ENCODE results near the gene SUCLG2. TPM values are rescaled to one million over a fixed set of nuclear protein-coding genes. Genes with fewer than 3 reads are reported as not detected.

The SUCLG2 gene
- total RNA-seq, 3 donors from 2014 or later: 28.3 to 38.2 (median 29.7) TPM

DNA sequence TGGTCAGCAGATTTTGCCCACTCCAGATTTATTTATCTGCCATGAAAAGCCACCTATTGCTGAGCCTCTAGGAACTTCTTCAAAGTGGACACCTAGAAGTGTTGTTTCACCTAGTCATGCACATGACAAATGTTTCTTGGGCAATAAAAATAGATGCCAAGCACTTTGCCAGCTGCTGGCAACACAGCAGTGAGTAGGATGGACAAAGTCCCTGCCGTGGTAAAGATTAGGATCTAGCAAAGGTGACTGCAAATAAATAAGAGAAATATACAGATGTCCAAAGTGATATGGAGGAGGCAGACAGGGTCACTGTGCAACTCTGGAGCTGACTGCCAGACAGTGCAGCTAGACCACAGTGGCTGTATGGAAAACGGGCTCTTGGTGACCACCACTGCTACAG lies 137.9 kb downstream of the SUCLG2 start:
- peaks cover 38% of the 10 kb centered on the region for H3K36me3 Mint-ChIP-seq (ENCODE audit: insufficient read depth)
- H3K27me3 Mint-ChIP-seq (ENCODE audit: low read depth): no peaks in the 10 kb centered on the region

DNA sequence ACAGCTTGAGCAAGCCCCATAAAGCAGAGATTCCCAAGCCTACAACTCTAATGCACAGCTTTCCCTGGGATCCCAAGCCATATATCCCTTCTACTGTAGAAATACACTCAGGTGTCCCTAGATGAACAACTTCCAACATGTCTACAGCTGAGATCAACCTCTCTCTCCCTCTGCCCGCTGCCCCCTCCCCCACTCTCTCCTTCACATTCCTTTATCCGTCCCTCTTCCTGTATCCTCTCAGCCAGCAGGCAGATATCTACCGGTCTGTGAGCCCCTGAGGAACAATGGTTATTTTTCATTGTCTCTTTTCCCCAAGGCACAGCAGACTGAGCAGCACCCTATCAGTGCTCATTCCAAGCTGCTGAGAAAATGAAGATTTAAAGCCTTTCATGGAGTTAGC lies 138.6 kb downstream of the SUCLG2 start:
- peaks cover 3% of the 10 kb centered on the region for H3K4me1 Mint-ChIP-seq (ENCODE audit: low read depth)
- no peak for DNase-seq
- H3K36me3 Mint-ChIP-seq (ENCODE audit: insufficient read depth): peaks cover 38% of the 10 kb centered on the region
- H3K9me3 Mint-ChIP-seq: no peaks in the 10 kb centered on the region
- H3K4me3 Mint-ChIP-seq: no peak overlapping the region
- H3K27me3 Mint-ChIP-seq (ENCODE audit: low read depth): no peaks in the 10 kb centered on the region
- no peak for ATAC-seq

More for the DNA sequence above, 137.9 kb downstream of the SUCLG2 start:
- DNase-seq (no peak), ATAC-seq (no peak)
- Mint-ChIP-seq H3K9me3 (no peaks in the 10 kb centered on the region), H3K4me3 (no peak overlapping the region), H3K4me1 (ENCODE audit: low read depth) (no peaks in the 10 kb centered on the region)

DNA sequence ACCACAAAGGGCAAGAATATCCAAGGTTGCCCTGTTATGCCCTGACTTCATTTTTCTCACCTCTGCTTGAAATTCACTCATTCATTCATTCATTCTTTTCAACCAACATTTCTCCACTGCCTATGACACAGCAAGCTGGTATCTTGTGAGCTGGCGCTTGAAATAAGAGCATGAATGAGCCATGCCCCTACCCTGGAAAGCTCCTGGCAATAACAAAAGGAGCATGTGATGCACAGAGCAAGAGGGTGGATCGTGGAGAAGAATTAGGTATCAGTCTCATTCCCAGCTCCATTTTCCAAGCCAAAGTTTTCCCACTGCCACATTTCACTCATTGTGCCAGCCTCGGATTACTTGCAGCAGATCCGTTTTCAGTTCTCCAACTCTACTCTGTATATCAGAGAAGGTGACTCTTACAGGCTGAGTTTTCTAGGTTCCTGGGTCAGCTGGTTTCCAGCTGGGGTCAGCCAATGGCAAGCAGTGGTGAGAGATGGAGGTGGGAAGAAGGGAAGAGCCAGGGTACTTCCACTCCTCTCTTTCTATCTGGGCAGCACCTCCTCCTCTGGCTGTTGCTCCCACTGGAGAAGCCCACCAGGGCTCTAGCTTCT lies 144.8 kb downstream of the SUCLG2 start:
- DNase-seq (no peak), ATAC-seq (no peak)
- H3K4me3 Mint-ChIP-seq: no peak overlapping the region
- no peaks in the 10 kb centered on the region for H3K9me3 Mint-ChIP-seq
- H3K36me3 Mint-ChIP-seq (ENCODE audit: insufficient read depth): peaks cover 35% of the 10 kb centered on the region
- peaks cover 3% of the 10 kb centered on the region for H3K4me1 Mint-ChIP-seq (ENCODE audit: low read depth)
- no peaks in the 10 kb centered on the region for H3K27me3 Mint-ChIP-seq (ENCODE audit: low read depth)

DNA sequence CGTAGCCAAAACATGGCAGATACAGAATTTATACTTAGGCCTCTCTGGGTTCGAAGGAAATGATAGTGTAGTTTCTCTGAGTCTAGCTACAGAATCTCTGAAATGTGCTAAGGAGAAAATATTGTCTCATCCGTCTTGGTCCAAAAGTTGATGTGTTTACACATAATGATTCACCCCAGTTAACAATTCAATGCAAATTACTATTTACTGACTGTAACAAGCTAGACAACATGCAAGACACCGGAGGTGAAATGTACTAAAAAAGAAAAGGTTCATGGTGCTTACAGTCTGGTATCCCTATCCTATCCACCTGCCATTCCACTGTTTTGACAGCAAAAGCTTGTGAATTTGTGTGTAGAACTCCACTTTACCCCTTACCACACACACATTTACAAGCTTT lies 146.8 kb downstream of the SUCLG2 start:
- H3K4me1 Mint-ChIP-seq (ENCODE audit: low read depth): peaks cover 3% of the 10 kb centered on the region
- peaks cover 27% of the 10 kb centered on the region for H3K36me3 Mint-ChIP-seq (ENCODE audit: insufficient read depth)
- no peaks in the 10 kb centered on the region for H3K27me3 Mint-ChIP-seq (ENCODE audit: low read depth)
- H3K9me3 Mint-ChIP-seq: no peaks in the 10 kb centered on the region
- H3K4me3 Mint-ChIP-seq: no peak overlapping the region
- ATAC-seq (no peak), DNase-seq (no peak)

DNA sequence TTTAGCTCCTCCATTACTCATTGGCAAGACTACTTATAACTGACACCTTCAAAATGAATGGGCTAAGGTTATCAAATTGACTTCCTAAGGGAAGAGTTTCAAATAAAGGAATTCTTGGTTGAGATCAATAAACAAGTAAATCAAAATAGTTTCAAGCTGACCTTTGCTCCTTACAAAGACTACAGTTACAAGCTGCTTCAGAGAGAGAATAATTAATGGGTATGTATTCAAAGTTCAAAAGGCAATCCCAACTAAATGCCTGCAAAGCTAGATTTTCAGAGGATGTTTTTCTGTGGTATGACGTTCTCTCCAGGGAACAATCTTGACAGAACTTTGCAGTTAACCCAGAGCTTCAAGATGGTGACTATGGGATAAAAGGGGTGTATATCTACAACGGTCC lies 153.7 kb downstream of the SUCLG2 start:
- Mint-ChIP-seq H3K9me3 (no peaks in the 10 kb centered on the region), H3K4me3 (no peak overlapping the region), H3K27me3 (ENCODE audit: low read depth) (no peaks in the 10 kb centered on the region), H3K4me1 (ENCODE audit: low read depth) (no peaks in the 10 kb centered on the region), H3K36me3 (ENCODE audit: insufficient read depth) (peaks cover 29% of the 10 kb centered on the region)
- DNase-seq: no peak
- no peak for ATAC-seq

DNA sequence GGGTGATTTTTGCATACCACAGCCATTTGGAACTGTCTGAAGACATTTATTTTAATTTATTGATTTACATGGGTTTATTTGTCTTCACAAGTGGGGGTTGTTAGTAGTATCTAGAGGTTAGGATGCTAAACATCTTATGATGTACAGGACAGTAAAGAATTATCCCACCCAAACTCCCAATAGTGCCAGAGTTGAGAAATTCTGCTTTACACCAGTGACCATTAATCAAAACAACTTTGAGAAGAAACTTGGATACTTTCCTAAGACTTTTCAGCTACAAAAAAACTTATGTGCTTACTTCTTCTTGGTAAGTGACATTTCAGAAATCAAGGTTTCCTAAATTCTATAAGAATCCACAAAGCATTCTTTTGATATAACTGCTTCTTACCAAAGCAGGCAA lies 156.7 kb downstream of the SUCLG2 start:
- Mint-ChIP-seq H3K4me1 (ENCODE audit: low read depth) (no peaks in the 10 kb centered on the region), H3K36me3 (ENCODE audit: insufficient read depth) (peaks cover 44% of the 10 kb centered on the region), H3K4me3 (no peak overlapping the region), H3K9me3 (no peaks in the 10 kb centered on the region), H3K27me3 (ENCODE audit: low read depth) (no peaks in the 10 kb centered on the region)
- ATAC-seq (no peak), DNase-seq (no peak)

DNA sequence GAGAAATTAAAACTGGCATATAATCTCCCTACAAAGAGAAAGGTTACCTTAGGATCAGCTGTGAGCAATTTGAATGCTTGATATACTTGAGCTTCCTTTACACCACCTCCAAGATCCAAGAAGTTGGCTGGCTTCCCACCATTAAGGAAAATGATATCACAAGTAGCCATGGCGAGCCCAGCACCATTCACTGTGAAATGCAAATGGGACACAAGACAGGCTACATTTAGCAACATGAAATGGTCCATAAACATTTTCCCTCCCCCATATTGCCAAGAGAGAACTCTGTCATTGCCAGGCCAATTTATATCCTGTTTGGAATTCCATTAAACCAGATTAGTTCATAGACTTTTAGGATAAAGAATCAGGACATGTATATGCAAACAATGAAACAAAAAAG lies 158.7 kb downstream of the SUCLG2 start:
- Mint-ChIP-seq H3K9me3 (no peaks in the 10 kb centered on the region), H3K36me3 (ENCODE audit: insufficient read depth) (peaks cover 44% of the 10 kb centered on the region), H3K27me3 (ENCODE audit: low read depth) (no peaks in the 10 kb centered on the region), H3K4me3 (no peak overlapping the region), H3K4me1 (ENCODE audit: low read depth) (peaks cover 2% of the 10 kb centered on the region)
- ATAC-seq (no peak), DNase-seq (no peak)

DNA sequence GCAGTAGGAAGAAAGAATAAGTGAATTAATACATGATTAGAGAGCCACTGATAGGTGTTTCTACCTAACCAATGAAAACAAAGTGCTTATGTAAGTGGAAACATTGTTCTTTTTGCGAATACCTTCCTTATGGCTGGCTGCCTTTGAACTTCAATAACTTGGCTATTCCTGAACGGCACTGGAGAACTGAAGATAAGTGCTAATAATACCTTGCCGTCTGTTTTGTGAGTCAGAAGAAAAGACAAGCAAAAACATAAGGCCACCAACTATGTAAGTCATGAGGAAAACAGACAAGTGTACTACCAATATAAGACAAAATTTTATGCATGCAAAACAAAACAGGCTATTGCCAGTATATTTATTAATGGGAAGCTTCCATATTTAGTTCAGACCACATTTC lies 160.6 kb downstream of the SUCLG2 start:
- H3K4me1 Mint-ChIP-seq (ENCODE audit: low read depth): peaks cover 13% of the 10 kb centered on the region
- ATAC-seq: no peak
- H3K9me3 Mint-ChIP-seq: no peaks in the 10 kb centered on the region
- no peak for DNase-seq
- peaks cover 46% of the 10 kb centered on the region for H3K36me3 Mint-ChIP-seq (ENCODE audit: insufficient read depth)
- H3K27me3 Mint-ChIP-seq (ENCODE audit: low read depth): no peaks in the 10 kb centered on the region
- no peak overlapping the region for H3K4me3 Mint-ChIP-seq

DNA sequence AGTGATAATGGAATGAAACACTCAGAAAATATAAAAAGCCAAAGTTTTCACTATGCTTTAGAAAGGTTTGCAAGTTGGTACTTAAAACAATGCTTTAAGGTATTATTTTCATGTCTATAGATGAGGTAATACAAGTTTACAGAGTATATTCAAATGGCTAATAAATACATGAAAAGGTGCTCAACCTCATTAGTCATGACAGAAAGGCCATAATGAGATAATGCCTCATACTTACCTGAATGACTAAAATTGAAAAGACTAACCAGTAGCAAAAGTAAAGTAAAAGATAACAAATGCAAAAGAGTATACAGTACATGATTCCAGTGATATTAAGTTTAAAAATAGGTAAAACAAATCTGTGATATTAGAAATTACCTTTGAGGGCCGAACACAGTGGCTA lies 163.8 kb downstream of the SUCLG2 start:
- Mint-ChIP-seq H3K4me3 (no peak overlapping the region), H3K4me1 (ENCODE audit: low read depth) (peaks cover 13% of the 10 kb centered on the region)
- DNase-seq: no peak

DNA sequence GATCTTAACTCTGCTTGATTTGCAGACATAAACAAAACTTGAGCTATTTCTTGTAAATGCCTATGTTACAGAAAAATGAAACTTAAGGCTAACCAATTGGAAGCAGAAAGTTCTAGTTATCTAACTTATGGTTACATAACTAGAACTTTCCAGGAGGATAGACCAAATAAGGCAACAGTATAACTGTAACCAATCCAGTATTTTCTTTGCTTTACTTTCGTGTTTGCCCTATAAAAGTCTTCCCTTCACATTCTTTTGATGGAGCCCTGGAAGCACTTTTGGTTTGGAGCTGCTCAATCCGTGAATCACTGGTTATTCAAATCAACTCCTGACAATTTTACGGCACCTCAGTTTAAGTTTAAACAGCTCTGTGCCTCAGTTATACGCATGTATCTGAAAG lies 164.6 kb downstream of the SUCLG2 start:
- Mint-ChIP-seq H3K4me3 (no peak overlapping the region), H3K36me3 (ENCODE audit: insufficient read depth) (peaks cover 36% of the 10 kb centered on the region), H3K27me3 (ENCODE audit: low read depth) (no peaks in the 10 kb centered on the region), H3K4me1 (ENCODE audit: low read depth) (peaks cover 14% of the 10 kb centered on the region), H3K9me3 (no peaks in the 10 kb centered on the region)
- ATAC-seq: no peak
- DNase-seq: no peak

More for the DNA sequence above, 163.8 kb downstream of the SUCLG2 start:
- ATAC-seq: no peak
- Mint-ChIP-seq H3K36me3 (ENCODE audit: insufficient read depth) (peaks cover 40% of the 10 kb centered on the region), H3K9me3 (no peaks in the 10 kb centered on the region), H3K27me3 (ENCODE audit: low read depth) (no peaks in the 10 kb centered on the region)

DNA sequence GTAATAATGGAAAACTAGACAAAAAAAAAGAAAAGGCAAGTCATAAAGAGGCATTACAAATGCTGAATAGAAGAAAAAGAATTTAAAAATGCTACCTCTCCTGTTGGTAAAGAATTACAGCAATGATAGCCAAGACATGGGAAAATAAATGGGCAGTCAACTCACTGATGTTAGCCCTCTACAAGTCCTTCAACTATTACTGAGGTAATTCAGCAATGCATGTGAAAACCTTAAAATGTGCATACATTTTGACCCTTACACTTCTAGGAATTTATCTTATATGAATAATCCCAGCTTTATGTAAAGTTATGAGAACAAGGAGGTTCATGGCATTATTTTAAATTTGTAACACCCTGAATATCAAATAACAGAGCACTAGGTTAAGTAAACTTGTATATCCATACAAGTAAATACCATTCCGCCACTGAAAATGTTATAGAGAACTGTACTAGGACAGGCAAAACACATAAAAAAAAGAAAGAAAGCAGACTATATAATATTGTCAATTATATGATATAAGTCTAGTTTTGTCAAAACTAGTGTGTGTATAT lies 166.8 kb downstream of the SUCLG2 start:
- Mint-ChIP-seq H3K4me3 (no peak overlapping the region), H3K36me3 (ENCODE audit: insufficient read depth) (peaks cover 34% of the 10 kb centered on the region), H3K4me1 (ENCODE audit: low read depth) (peaks cover 23% of the 10 kb centered on the region), H3K27me3 (ENCODE audit: low read depth) (no peaks in the 10 kb centered on the region), H3K9me3 (no peaks in the 10 kb centered on the region)
- ATAC-seq: no peak
- DNase-seq: no peak

DNA sequence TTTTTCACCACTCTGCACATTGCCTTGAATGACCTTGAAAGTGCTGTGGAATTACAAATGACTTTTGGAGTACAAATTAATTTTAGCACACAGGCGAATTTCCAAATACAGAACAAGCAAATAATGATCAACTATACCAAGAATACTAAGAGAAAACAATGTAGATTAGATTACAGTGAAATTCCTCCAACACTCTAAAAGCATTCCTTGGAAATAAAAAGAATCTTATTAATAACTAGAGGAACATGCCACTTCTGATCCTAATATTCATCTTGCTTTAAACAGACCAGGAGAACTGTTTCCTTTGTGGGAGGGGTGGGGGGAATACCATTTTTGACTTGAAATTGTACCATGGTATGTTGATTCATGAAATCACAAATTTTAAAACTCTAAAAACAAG lies 167.5 kb downstream of the SUCLG2 start:
- H3K27me3 Mint-ChIP-seq (ENCODE audit: low read depth): no peaks in the 10 kb centered on the region

DNA sequence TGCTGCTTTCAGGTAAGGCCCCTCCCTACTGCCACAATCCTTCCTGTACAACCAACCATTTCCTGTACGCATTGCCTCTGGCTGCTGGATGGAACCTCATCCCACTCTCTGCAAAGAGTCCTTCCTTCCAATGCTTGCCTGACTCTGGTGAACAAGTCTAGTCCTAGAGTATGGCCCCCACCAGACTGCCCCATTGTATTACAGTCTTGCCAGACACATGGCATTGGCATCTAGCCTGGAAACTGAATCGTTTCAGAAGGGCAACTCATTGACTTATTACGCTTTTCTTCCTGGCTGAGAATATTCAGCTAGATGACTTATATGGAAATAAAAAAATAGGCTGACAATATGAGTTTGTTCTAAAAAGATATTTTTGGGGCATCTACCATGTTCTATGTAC lies 170.3 kb downstream of the SUCLG2 start:
- H3K4me1 Mint-ChIP-seq (ENCODE audit: low read depth): peaks cover 13% of the 10 kb centered on the region
- no peak for DNase-seq
- no peak for ATAC-seq
- H3K36me3 Mint-ChIP-seq (ENCODE audit: insufficient read depth): peaks cover 33% of the 10 kb centered on the region
- H3K9me3 Mint-ChIP-seq: no peaks in the 10 kb centered on the region
- no peak overlapping the region for H3K4me3 Mint-ChIP-seq
- no peaks in the 10 kb centered on the region for H3K27me3 Mint-ChIP-seq (ENCODE audit: low read depth)

More for the DNA sequence above, 167.5 kb downstream of the SUCLG2 start:
- ATAC-seq (no peak), DNase-seq (no peak)
- Mint-ChIP-seq H3K36me3 (ENCODE audit: insufficient read depth) (peaks cover 32% of the 10 kb centered on the region), H3K4me1 (ENCODE audit: low read depth) (peaks cover 23% of the 10 kb centered on the region), H3K4me3 (no peak overlapping the region), H3K9me3 (no peaks in the 10 kb centered on the region)

DNA sequence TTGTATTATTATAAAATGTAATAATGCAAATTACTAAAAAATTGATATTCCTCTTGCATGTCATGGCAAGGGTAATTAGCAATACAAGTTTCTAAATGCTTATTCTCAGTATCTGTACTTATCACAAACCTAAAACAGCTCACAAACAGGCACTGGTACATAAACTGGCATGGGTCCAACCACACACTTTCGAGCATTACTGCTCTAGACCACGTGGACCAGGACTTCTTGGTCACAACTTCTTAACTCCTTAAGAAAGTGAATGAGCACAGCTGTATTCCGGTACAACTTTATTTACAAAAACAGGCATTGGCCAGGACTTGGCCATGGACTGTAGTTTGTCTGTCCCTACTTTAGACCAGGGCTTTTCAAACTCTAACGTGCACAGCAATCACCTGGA lies 173.3 kb downstream of the SUCLG2 start:
- no peaks in the 10 kb centered on the region for H3K27me3 Mint-ChIP-seq (ENCODE audit: low read depth)

DNA sequence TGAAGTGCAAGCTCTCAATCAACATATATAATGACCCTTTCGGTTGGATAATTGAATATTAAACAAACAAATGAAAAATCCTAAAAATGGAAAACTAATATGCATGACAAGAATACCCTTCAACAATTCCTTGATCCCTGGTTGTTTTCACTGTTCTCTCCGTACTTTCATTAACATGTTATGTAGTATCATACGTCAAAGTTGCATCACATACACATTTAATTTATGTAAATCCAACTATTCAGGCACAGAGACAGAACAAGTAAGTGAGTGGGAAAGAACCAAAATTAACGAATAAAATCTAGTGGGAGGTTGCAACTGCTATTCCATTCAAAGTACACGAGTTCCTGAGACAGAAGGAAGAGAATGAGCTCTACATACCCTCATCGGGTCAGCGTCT lies 176.0 kb downstream of the SUCLG2 start:
- H3K4me1 Mint-ChIP-seq (ENCODE audit: low read depth): no peaks in the 10 kb centered on the region
- H3K4me3 Mint-ChIP-seq: no peak overlapping the region
- no peak for DNase-seq
- no peaks in the 10 kb centered on the region for H3K9me3 Mint-ChIP-seq
- ATAC-seq: no peak
- no peaks in the 10 kb centered on the region for H3K27me3 Mint-ChIP-seq (ENCODE audit: low read depth)
- H3K36me3 Mint-ChIP-seq (ENCODE audit: insufficient read depth): peaks cover 44% of the 10 kb centered on the region

More for the DNA sequence above, 173.3 kb downstream of the SUCLG2 start:
- no peak overlapping the region for H3K4me3 Mint-ChIP-seq
- DNase-seq (no peak), ATAC-seq (no peak)
- peaks cover 10% of the 10 kb centered on the region for H3K4me1 Mint-ChIP-seq (ENCODE audit: low read depth)
- peaks cover 36% of the 10 kb centered on the region for H3K36me3 Mint-ChIP-seq (ENCODE audit: insufficient read depth)
- H3K9me3 Mint-ChIP-seq: no peaks in the 10 kb centered on the region

Measured in activated T-cell treated with anti-CD3 and anti-CD28 coated beads, Interleukin-2, amount 50 U/mL, for 4 hours (primary cell).